Muscle layer of colon (tissue), 2 donors: ENCODE measurements around the gene STX18.
"Not testable (repeated sequence)": the region's sequence is repeated elsewhere in the genome, so short reads cannot be mapped to it uniquely, and the experiment has no call there.

Experiments
- H3K27ac ChIP-seq: one replicate; pipeline ENCODE4 v1.7.0; 2013; ENCODE audit warnings: low read depth, mild to moderate bottlenecking, low read length, moderate library complexity
- H3K27me3 ChIP-seq, 2 donors: one replicate each; pipeline ENCODE4 v1.7.0; 2013; ENCODE audit warnings: low read length in 2 of 2, mild to moderate bottlenecking in 2 of 2; ENCODE audit not compliant: insufficient read depth in 2 of 2, control insufficient read depth in 1 of 2
- H3K36me3 ChIP-seq: one replicate; pipeline ENCODE4 v1.7.0; 2013; ENCODE audit warnings: mild to moderate bottlenecking, low read length; ENCODE audit not compliant: insufficient read depth
- H3K4me1 ChIP-seq: one replicate; pipeline ENCODE4 v1.7.0; 2013; ENCODE audit warnings: mild to moderate bottlenecking, low read length; ENCODE audit not compliant: insufficient read depth
- H3K4me3 ChIP-seq, 2 donors: one replicate each; pipeline ENCODE4 v1.7.0; 2013; ENCODE audit warnings: low read length in 2 of 2, low read depth in 1 of 2, mild to moderate bottlenecking in 1 of 2, moderate library complexity in 1 of 2
- H3K9ac ChIP-seq: one replicate; pipeline ENCODE4 v1.7.0; 2013; ENCODE audit warnings: low read length
- H3K9me3 ChIP-seq: one replicate; pipeline ENCODE4 v1.7.0; 2013; ENCODE audit warnings: mild to moderate bottlenecking, low read length
- donor health status: abdominal sarcoma.
- donor health status: Adenocarcinoma of cecum.

Gene STX18

DNA sequence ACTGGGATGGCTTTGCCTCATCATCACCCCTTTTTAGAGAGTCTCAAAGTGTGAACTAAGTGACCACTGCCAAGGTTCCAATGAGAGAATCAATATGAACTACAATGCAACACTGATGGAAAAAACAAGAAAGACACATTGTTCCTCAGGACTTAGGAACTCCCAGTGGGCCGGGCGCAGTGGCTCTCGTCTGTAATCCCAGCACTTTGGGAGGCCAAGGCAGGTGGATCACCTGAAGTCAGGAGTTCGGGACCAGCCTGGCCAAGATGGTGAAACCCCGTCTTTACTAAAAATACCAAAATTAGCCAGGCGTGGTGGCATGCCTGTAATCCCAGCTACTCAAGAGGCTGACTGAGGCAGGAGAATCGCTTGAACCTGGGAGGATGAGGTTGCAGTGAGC lies 119.7 kb downstream of the STX18 start:
- H3K4me3 ChIP-seq, H3K27ac ChIP-seq, H3K9me3 ChIP-seq, H3K27me3 ChIP-seq, H3K9ac ChIP-seq, H3K4me1 ChIP-seq: not testable (repeated sequence)
- H3K36me3 ChIP-seq: peaks cover 37% of the 10 kb centered on the region

DNA sequence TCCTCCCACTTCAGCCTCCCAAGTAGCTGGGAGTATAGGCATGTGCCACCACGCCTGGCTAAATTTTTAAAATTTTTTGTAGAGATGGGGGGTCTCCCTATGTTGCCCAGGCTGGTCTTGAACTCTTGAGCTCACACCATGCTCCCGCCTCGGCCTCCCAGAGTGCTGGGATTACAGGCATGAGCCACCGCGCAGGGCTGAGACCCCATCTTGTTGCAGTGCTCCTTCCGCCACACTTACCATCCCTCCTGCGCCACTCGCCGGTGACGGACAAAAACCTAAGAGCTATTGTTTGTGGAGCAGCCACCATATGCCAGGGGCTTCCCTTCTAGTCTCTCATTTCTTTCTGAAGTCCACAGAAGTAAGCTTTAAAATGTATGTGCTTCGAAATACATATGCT lies 120.5 kb downstream of the STX18 start:
- Histone ChIP-seq H3K9ac (no peak overlapping the region), H3K4me1 (no peaks in the 10 kb centered on the region), H3K4me3 (no peak overlapping the region), H3K9me3 (no peaks in the 10 kb centered on the region), H3K27me3 (no peaks in the 10 kb centered on the region), H3K27ac (no peak overlapping the region), H3K36me3 (peaks cover 37% of the 10 kb centered on the region)

DNA sequence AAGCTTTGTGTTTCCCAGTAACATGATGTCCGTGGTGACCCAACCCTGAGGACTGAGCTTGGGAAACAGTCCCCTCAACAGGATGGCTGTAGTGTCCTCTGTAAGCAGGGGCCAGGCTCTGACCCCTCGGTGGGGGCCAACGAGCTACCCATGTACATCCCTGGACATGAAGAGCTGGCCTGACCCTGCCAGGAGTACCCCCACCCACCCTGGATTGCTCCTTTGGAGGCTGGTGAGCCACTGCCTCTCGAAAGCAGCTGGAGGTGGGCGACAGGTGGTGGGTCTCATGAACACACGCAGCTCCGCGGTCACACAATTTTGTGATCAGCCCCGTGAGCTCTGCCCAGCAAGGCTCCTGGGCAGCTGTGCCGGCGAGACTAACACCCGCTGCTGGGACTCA lies 121.4 kb downstream of the STX18 start:
- Histone ChIP-seq H3K27me3 (no peaks in the 10 kb centered on the region), H3K9ac (no peak overlapping the region), H3K27ac (no peak overlapping the region), H3K4me1 (no peaks in the 10 kb centered on the region), H3K9me3 (no peaks in the 10 kb centered on the region), H3K36me3 (peaks cover 37% of the 10 kb centered on the region), H3K4me3 (no peak overlapping the region)

DNA sequence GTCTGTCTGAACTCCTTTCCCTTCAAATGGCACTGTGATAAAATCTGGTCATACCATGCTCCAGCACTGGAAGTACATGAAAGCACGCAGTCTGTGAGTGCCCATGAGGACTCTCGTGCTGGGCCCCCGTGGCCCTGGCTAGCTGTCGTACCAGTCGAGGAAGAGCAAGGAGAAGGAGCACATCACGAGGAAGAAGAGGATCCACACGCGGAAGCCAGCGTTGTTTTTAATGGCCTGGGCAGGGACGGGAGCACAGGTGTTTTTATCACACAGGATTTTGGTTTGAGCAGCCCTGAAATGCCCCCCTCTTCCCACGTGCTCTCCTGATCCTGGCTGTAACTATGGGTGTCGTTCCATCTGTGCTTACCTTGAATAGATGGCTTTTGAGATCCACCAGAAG lies 122.0 kb downstream of the STX18 start:
- no peaks in the 10 kb centered on the region for H3K4me1 ChIP-seq
- H3K27me3 ChIP-seq: no peaks in the 10 kb centered on the region
- H3K36me3 ChIP-seq: peaks cover 37% of the 10 kb centered on the region
- H3K27ac ChIP-seq: no peak overlapping the region
- H3K9me3 ChIP-seq: no peaks in the 10 kb centered on the region
- H3K9ac ChIP-seq: no peak overlapping the region
- no peak overlapping the region for H3K4me3 ChIP-seq

DNA sequence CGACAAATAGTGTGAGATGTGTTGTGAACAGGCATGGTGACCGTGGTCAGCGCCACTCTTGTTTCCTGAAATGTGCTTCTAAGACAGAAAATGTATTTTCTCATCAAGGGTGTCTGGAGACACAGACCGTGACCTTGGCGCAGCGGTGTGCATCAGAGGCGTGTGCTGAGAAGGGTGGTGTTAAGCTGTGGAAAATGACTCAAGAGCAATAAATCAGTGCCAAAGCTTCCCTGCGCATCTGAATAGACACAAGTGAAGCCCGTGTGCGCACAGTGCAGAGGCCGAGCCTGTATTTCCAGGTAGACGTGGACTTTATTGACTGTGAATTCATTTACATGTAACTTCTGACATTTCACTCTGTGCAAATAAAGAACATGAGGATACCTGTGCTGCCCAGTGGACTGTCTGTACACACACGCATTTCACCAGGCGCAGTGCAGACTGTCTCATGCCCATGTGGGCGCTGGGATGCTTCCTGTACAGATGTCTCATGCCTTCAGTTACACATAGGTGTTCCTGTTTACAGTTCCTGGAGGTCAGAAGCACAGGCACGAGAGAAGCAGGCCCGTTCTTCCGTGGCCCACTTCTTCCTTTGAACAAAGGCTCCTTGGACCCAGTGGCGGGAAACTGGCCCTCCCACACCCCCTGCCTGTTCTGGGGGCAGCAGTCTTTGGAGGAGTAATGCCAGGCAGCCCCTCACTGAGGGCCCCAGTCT lies 123.0 kb downstream of the STX18 start:
- Histone ChIP-seq H3K27me3 (no peaks in the 10 kb centered on the region), H3K27ac (no peak overlapping the region), H3K4me1 (no peaks in the 10 kb centered on the region), H3K36me3 (peaks cover 36% of the 10 kb centered on the region), H3K9ac (no peak overlapping the region), H3K4me3 (no peak overlapping the region), H3K9me3 (no peaks in the 10 kb centered on the region)

DNA sequence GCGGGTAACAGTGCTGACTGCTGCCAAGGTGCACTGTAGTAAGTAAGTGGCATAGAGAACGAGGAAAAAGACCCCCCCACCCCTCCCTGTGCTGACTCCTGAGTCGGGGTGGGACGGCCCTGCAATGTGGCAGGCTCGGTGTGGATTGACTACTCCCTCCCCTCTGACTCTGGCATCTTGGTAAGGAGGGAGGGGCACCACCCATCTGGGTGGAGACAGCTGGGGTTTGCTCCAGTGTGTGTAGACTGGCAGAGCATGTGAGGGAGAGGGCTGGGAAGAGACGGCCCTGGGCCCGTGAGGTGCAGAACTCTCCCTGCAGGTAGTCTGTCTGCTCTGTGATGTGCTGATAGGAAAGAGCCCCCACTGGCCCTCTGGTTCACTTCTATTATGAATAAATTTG lies 124.0 kb downstream of the STX18 start:
- H3K4me3 ChIP-seq: no peak overlapping the region
- H3K4me1 ChIP-seq: no peaks in the 10 kb centered on the region
- no peaks in the 10 kb centered on the region for H3K9me3 ChIP-seq
- H3K27me3 ChIP-seq: no peaks in the 10 kb centered on the region
- peaks cover 28% of the 10 kb centered on the region for H3K36me3 ChIP-seq
- H3K27ac ChIP-seq: no peak overlapping the region
- H3K9ac ChIP-seq: no peak overlapping the region

DNA sequence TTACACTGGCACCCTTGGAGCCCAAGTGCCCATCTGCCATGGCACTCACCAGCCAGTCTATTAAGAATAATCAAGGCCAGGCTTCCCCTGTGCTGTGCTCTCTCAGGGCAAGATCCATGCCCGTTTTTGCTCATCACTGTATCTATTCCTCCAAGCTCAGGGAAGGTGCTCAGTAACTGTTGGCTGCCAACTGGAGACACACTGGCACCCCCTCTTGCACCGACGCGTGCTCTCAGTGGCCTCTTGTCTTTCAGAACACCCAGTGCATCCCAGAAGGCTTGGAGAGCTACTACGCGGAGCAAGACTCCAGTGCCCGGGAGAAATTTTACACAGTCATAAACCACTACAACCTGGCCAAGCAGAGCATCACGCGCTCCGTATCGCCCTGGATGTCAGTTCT lies 124.9 kb downstream of the STX18 start:
- Histone ChIP-seq H3K4me3 (no peak overlapping the region), H3K9ac (no peak overlapping the region), H3K4me1 (no peaks in the 10 kb centered on the region), H3K27ac (no peak overlapping the region), H3K9me3 (no peaks in the 10 kb centered on the region), H3K36me3 (peaks cover 28% of the 10 kb centered on the region), H3K27me3 (no peaks in the 10 kb centered on the region)

DNA sequence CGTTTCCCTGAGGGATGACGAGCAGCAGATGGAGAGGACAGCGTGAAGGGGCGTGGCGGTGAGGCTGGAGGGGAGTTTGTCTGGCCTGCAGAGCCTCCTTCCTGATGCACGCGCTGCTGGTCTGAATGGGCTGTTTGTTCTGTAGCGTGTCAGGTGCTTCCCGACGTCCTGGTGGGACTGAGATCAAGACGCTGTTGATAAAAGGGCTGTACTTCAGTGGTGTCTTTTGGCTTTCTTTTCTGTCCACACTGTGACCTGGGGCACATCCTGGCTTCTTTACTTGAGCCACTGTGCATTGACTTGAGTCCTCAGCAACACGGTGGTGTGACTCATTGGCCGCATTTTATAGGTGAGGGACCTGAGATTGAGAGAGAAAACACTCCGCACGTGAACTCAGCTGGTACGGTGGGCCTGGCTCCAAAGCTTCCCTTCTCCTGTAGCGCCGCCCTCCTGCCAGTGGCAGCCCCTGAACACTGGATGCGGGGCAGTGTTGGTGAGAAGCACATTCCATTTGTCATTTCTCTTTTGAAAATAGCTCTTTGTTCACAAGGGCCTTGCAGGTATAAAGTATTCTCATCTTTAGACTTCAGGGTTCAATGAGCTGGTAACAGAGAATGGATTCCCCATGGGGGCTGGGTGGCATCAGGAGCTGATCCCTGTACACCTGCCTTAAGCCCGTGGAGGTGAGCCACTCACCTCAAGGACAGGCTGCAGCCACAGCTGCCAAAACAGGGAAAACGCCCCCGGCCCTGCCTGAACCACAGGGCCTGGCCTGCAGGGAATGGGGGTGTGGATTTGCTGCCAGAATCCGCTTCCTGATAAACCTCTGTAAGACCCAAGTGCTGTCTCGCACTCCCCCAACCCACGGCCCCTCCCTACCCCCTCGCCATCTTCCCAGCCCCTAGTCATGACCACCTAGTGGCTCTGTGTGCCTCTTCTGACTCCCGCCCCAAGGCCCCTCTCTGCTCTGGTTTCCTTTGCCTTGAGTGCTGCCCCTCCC lies 125.7 kb downstream of the STX18 start:
- Histone ChIP-seq H3K9ac (no peak overlapping the region), H3K27me3 (no peaks in the 10 kb centered on the region), H3K4me3 (no peak overlapping the region), H3K9me3 (no peaks in the 10 kb centered on the region), H3K36me3 (peaks cover 27% of the 10 kb centered on the region), H3K27ac (no peak overlapping the region), H3K4me1 (no peaks in the 10 kb centered on the region)

DNA sequence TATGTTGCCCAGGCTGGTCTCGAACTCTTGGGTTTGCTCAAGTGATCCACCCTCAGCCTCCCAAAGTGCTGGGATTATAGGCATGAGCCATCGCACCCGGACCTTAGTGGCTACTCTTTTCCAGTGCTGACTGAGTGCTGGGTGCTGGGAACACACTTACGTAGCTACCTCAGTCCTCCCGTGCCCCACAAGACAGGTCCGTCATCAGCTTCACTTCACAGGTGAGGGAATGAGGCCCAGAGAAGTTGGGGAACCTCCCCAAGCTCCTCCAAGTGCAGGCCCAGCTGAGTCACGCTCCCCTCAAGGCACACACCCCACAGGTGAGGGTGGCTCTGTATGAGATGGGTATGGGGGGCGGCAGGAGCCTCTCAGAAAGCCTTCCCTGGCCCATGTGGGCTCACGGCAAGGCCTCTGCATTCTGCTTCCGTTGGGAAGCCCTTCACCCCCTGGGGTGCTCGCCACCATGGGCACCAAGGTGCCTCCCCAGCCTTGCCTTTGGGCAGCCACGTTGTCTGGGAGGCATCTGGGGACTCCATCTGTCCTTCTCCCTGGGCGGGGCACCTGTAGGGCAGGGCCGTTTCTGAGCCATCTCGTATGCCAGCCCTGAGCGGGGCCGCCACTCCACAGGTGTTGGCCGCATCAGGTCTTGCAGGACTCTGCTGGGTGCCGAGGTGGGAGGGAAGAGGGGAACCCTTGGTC lies 126.6 kb downstream of the STX18 start:
- no peaks in the 10 kb centered on the region for H3K27me3 ChIP-seq
- H3K9ac ChIP-seq: no peak overlapping the region
- H3K36me3 ChIP-seq: peaks cover 19% of the 10 kb centered on the region
- H3K4me3 ChIP-seq: no peak overlapping the region
- no peak overlapping the region for H3K27ac ChIP-seq
- no peaks in the 10 kb centered on the region for H3K9me3 ChIP-seq
- no peaks in the 10 kb centered on the region for H3K4me1 ChIP-seq

DNA sequence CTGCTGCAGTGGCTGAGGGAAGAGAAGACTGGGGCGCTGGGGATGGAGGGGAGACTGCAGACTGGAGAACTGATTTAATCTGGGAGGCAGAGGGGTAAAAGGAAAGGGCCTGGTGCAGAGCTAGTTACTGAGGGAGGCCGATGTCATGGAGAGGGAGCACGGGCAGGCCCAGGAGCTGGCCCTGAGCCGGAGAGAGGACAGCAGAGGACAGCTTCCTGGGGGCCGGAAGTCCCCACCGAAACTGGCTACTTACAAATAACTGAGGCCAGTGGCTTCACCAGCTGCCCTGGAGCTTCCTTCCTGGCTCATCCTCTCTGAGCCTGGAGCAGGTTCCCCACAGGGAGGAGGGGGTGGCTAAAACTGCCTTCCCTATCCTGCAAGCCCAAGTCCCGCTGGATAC lies 128.0 kb downstream of the STX18 start:
- Histone ChIP-seq H3K36me3 (peaks cover 6% of the 10 kb centered on the region), H3K4me3 (no peak overlapping the region), H3K9ac (no peak overlapping the region), H3K9me3 (no peaks in the 10 kb centered on the region), H3K27me3 (no peaks in the 10 kb centered on the region), H3K4me1 (no peaks in the 10 kb centered on the region), H3K27ac (no peak overlapping the region)

DNA sequence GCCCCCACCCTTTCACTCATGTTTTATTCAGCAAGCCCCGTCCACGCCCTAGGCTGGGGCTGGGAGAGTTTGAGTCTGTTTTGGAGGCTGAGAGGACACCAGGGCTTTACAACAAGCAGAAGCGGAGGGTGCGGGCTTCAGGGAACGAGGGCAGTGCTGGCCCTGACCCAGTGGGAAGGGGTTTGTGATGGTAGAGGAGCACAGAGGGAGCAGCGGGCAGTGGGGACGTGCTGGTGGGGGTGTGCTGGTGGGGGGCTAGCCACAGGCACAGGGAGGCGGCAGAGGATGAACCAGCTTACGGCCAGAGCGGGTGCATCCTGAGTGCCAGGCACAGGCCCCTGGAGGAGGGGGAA lies 128.5 kb downstream of the STX18 start:
- no peaks in the 10 kb centered on the region for H3K4me1 ChIP-seq
- no peaks in the 10 kb centered on the region for H3K9me3 ChIP-seq
- H3K4me3 ChIP-seq: no peak overlapping the region
- H3K27me3 ChIP-seq: no peaks in the 10 kb centered on the region
- H3K36me3 ChIP-seq: peaks cover 1% of the 10 kb centered on the region
- no peak overlapping the region for H3K27ac ChIP-seq
- H3K9ac ChIP-seq: no peak overlapping the region
